H9 (cell line): Measurements from ENCODE around the gene PLAAT3. TPM values are rescaled to one million over a fixed set of nuclear protein-coding genes. Genes with fewer than 3 reads are reported as not detected.

Experiments
- DNase-seq: peaks from one replicate; pipeline ENCODE4 v3.0.0-alpha.2; 2017
- H2AFZ ChIP-seq: one replicate; pipeline ENCODE4 v1.6.1; 2013; ENCODE audit warnings: mild to moderate bottlenecking, low read length, control low read depth, moderate library complexity
- H2AK5ac ChIP-seq: 2 replicates; pipeline ENCODE4 v1.6.1; 2013; ENCODE audit warnings: low read length, control low read depth, mixed read lengths; ENCODE audit not compliant: insufficient read length
- H2BK120ac ChIP-seq: one replicate; pipeline ENCODE4 v1.6.1; 2013; ENCODE audit warnings: low read depth, mild to moderate bottlenecking, low read length, control low read depth, inconsistent platforms; ENCODE audit not compliant: poor library complexity, severe bottlenecking
- H2BK12ac ChIP-seq: 2 replicates; pipeline ENCODE4 v1.6.1; 2013; ENCODE audit warnings: low read length, control low read depth, mixed read lengths, low read depth; ENCODE audit not compliant: insufficient read length
- H2BK15ac ChIP-seq: 2 replicates; pipeline ENCODE4 v1.6.1; 2013; ENCODE audit warnings: low read depth, low read length, control low read depth
- H2BK20ac ChIP-seq: one replicate; pipeline ENCODE4 v1.6.1; 2013; ENCODE audit warnings: low read depth, mild to moderate bottlenecking, low read length, control low read depth, inconsistent platforms; ENCODE audit not compliant: poor library complexity, severe bottlenecking
- H2BK5ac ChIP-seq: 2 replicates; pipeline ENCODE4 v1.6.1; 2013; ENCODE audit warnings: low read length, control low read depth, mixed read lengths; ENCODE audit not compliant: insufficient read length
- H3K14ac ChIP-seq: 2 replicates; pipeline ENCODE4 v1.6.1; 2013; ENCODE audit warnings: low read length, control low read depth; ENCODE audit not compliant: insufficient read depth
- H3K18ac ChIP-seq: 2 replicates; pipeline ENCODE4 v1.6.1; 2013; ENCODE audit warnings: low read depth, mild to moderate bottlenecking, mixed read lengths, low read length, control low read depth; ENCODE audit not compliant: insufficient read length
- H3K23ac ChIP-seq: 2 replicates; pipeline ENCODE4 v1.6.1; 2013; ENCODE audit warnings: low read length, control low read depth, mixed read lengths, low read depth; ENCODE audit not compliant: insufficient read length
- H3K23me2 ChIP-seq: 2 replicates; pipeline ENCODE4 v1.6.1; 2013; ENCODE audit warnings: low read depth, mild to moderate bottlenecking, mixed read lengths, low read length, control low read depth; ENCODE audit not compliant: insufficient read length, poor library complexity, severe bottlenecking
- H3K27ac ChIP-seq: 2 replicates; pipeline ENCODE4 v1.5.1; 2013; ENCODE audit warnings: low read length, control low read depth, mixed read lengths, low read depth; ENCODE audit not compliant: insufficient read length
- H3K27me3 ChIP-seq: 2 replicates; pipeline ENCODE4 v1.6.1; 2013; ENCODE audit warnings: low read length, control low read depth, inconsistent platforms; ENCODE audit not compliant: insufficient read depth
- H3K4ac ChIP-seq: 2 replicates; pipeline ENCODE4 v1.6.1; 2013; ENCODE audit warnings: low read depth, mild to moderate bottlenecking, control low read depth, inconsistent platforms, low read length, moderate library complexity
- H3K4me1 ChIP-seq: 2 replicates; pipeline ENCODE4 v1.6.1; 2013; ENCODE audit warnings: low read length, control low read depth, inconsistent platforms; ENCODE audit not compliant: insufficient read depth
- H3K4me2 ChIP-seq: 2 replicates; pipeline ENCODE4 v1.6.1; 2013; ENCODE audit warnings: low read length, control low read depth, mixed read lengths; ENCODE audit not compliant: insufficient read length, insufficient read depth
- H3K56ac ChIP-seq: 2 replicates; pipeline ENCODE4 v1.6.1; 2013; ENCODE audit warnings: low read depth, mild to moderate bottlenecking, mixed read lengths, low read length, control low read depth; ENCODE audit not compliant: insufficient read length
- H3K79me1 ChIP-seq: 2 replicates; pipeline ENCODE4 v1.6.1; 2013; ENCODE audit warnings: low read depth, mild to moderate bottlenecking, moderate library complexity, low read length, control low read depth, inconsistent platforms; ENCODE audit not compliant: insufficient read depth, poor library complexity, severe bottlenecking
- H3K79me2 ChIP-seq: 2 replicates; pipeline ENCODE4 v1.6.1; 2013; ENCODE audit warnings: low read length, control low read depth, inconsistent platforms; ENCODE audit not compliant: insufficient read depth
- H3K9ac ChIP-seq: 2 replicates; pipeline ENCODE4 v1.6.1; 2013; ENCODE audit warnings: low read length, control low read depth, mixed read lengths; ENCODE audit not compliant: insufficient read length; ENCODE audit errors: extremely low read depth
- H3K9me3 ChIP-seq: one replicate; pipeline ENCODE4 v1.6.1; 2013; ENCODE audit warnings: low read depth, low read length, inconsistent platforms; ENCODE audit not compliant: control insufficient read depth
- H3T11ph ChIP-seq: one replicate; pipeline ENCODE4 v1.6.1; 2013; ENCODE audit warnings: mild to moderate bottlenecking, low read length, control low read depth, inconsistent platforms
- H4K20me1 ChIP-seq: one replicate; pipeline ENCODE4 v1.6.1; 2013; ENCODE audit not compliant: control insufficient read depth, insufficient read length, insufficient read depth
- H4K5ac ChIP-seq: 2 replicates; pipeline ENCODE4 v1.6.1; 2013; ENCODE audit warnings: low read depth, mild to moderate bottlenecking, mixed read lengths, low read length, control low read depth; ENCODE audit not compliant: insufficient read length
- H4K8ac ChIP-seq: replicated peaks from 2 replicates; pipeline ENCODE4 v1.6.1; 2013; ENCODE audit warnings: low read length, control low read depth, mixed read lengths, low read depth; ENCODE audit not compliant: insufficient read length
- H4K91ac ChIP-seq: 2 replicates; pipeline ENCODE4 v1.6.1; 2013; ENCODE audit warnings: low read depth, mild to moderate bottlenecking, moderate library complexity, mixed read lengths, low read length, control low read depth; ENCODE audit not compliant: insufficient read length
- H3K27ac Mint-ChIP-seq, 3 experiments: 2 replicates in 2 of 3; 3 replicates in 1 of 3; pipeline ENCODE4 v1.8.0; 2020 to 2021; ENCODE audit warnings: mixed read lengths in 3 of 3, mild to moderate bottlenecking in 1 of 3, moderate library complexity in 1 of 3
- H3K27me3 Mint-ChIP-seq: 2 replicates; pipeline ENCODE4 v1.8.0; 2021; ENCODE audit warnings: low read depth, mild to moderate bottlenecking, moderate library complexity, mixed read lengths
- H3K36me3 Mint-ChIP-seq, 3 experiments: 2 replicates in 2 of 3; 3 replicates in 1 of 3; pipeline ENCODE4 v1.8.0; 2020 to 2021; ENCODE audit warnings: low read depth in 3 of 3, mixed read lengths in 3 of 3; ENCODE audit not compliant: insufficient read depth in 1 of 3
- H3K4me1 Mint-ChIP-seq, 2 experiments: 2 replicates each; pipeline ENCODE4 v1.8.0; 2020; ENCODE audit warnings: mixed read lengths in 2 of 2
- H3K4me3 Mint-ChIP-seq, 2 experiments: 2 replicates in 1 of 2; 3 replicates in 1 of 2; pipeline ENCODE4 v1.8.0; 2020 to 2021; ENCODE audit warnings: mild to moderate bottlenecking in 2 of 2, mixed read lengths in 2 of 2, moderate library complexity in 1 of 2
- H3K9me3 Mint-ChIP-seq, 2 experiments: 2 replicates in 1 of 2; 3 replicates in 1 of 2; pipeline ENCODE4 v1.8.0; 2020; ENCODE audit warnings: mild to moderate bottlenecking in 2 of 2, mixed read lengths in 2 of 2, moderate library complexity in 1 of 2
- WGBS: extraction: QIAGEN DNeasy Blood & Tissue Kit; methylation state at CpG from one replicate; pipeline ENCODE4 v1.1.7; 2013; ENCODE audit warnings: missing lambda C conversion rate, low lambda C conversion rate, mixed read lengths; ENCODE audit not compliant: insufficient read length; ENCODE audit errors: extremely low coverage; 5-methylcytosine and 5-hydroxymethylcytosine counted together
- total RNA-seq: library from RNA; stranded (reverse); gene quantifications from 2 replicates; pipeline ENCODE4 v1.2.1, GENCODE V29; 2021
- TF ChIP-seq, protein P1 (sequence below): fragments of 200-600 bp; sonication (generic); conservative IDR thresholded peaks from 3 replicates; pipeline ENCODE4 v1.8.0; 2021; ENCODE audit warnings: antibody characterized with exemption, mild to moderate bottlenecking

Gene PLAAT3
- total RNA-seq, 1 experiment from 2014 or later: 188 TPM

DNA sequence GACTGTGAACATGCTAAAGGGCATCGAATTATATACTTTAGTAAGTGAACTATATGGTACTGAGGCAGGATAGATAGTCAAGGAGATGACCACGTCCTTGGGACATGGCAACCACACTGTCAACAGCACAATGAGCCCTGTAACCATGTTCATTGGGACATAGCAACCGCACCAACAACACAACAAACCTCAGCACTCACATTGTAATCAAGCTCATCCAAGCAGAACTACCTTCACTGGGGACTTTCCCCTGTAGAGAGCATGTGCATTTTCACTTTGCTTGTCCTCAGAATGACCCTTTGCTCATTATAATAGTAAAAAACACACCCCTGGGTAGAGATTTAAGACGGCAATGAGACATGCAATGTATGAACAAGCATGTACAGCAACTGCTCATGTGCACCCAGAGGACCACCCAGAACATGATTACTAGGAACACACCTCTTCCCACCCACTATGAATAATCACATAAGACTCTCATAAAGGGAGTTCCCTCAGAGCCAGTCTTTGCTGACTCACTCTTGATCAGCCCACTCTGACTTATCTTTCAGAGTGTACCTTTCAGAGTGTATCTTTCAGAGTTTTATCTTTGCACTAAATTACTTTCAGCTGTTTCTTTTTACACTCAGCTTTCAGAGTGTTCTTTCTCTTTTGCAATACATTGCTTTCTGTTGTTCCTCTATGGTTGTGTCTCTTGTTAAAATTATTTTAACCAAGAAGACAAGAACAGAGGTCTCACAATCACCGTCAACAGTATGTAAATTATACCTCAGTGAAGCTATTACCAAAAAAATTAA lies 47.0 kb downstream of the PLAAT3 start:
- Histone ChIP-seq H3K9ac (no peak overlapping the region), H3K4me2 (no peak overlapping the region), H3K23ac (no peak overlapping the region), H2AFZ (no peak overlapping the region), H3K18ac (peak overlapping the region; percentile 30), H3T11ph (no peak overlapping the region), H2BK5ac (no peak overlapping the region), H3K14ac (no peak overlapping the region), H2BK12ac (no peak overlapping the region), H3K27ac (no peak overlapping the region), H3K9me3 (no peaks in the 10 kb centered on the region), H2BK15ac (no peak overlapping the region), H3K4me1 (peaks cover 3% of the 10 kb centered on the region; the same call in 1 of the 2 replicates), H2BK120ac (no peak overlapping the region), H4K20me1 (no peaks in the 10 kb centered on the region), H4K8ac (no peak overlapping the region), H2AK5ac (no peak overlapping the region), H3K23me2 (no peaks in the 10 kb centered on the region), H2BK20ac (no peak overlapping the region), H3K27me3 (no peaks in the 10 kb centered on the region), H4K5ac (no peak overlapping the region), H3K79me2 (no peaks in the 10 kb centered on the region), H4K91ac (no peak overlapping the region), H3K4ac (no peak overlapping the region), H3K56ac (no peak overlapping the region), H3K79me1 (no peaks in the 10 kb centered on the region)
- H3K4me1 Mint-ChIP-seq: peaks cover 17 to 39% of the 10 kb centered on the region in 2 experiments
- peak overlapping the region in 2 of 3 experiments; percentile 54 to 73; a peak in 4 of 7 replicates for H3K27ac Mint-ChIP-seq
- H3K4me3 Mint-ChIP-seq: no peak overlapping the region
- peaks cover 3% of the 10 kb centered on the region for H3K27me3 Mint-ChIP-seq
- peaks cover 0 to 1% of the 10 kb centered on the region in 2 experiments; a peak in 1 of 5 replicates for H3K9me3 Mint-ChIP-seq
- H3K36me3 Mint-ChIP-seq: peaks cover 0 to 2% (median 0%) of the 10 kb centered on the region in 3 experiments; a peak in 2 of 7 replicates
- DNase-seq: peak; percentile 42
- TF ChIP-seq, protein P1, sequence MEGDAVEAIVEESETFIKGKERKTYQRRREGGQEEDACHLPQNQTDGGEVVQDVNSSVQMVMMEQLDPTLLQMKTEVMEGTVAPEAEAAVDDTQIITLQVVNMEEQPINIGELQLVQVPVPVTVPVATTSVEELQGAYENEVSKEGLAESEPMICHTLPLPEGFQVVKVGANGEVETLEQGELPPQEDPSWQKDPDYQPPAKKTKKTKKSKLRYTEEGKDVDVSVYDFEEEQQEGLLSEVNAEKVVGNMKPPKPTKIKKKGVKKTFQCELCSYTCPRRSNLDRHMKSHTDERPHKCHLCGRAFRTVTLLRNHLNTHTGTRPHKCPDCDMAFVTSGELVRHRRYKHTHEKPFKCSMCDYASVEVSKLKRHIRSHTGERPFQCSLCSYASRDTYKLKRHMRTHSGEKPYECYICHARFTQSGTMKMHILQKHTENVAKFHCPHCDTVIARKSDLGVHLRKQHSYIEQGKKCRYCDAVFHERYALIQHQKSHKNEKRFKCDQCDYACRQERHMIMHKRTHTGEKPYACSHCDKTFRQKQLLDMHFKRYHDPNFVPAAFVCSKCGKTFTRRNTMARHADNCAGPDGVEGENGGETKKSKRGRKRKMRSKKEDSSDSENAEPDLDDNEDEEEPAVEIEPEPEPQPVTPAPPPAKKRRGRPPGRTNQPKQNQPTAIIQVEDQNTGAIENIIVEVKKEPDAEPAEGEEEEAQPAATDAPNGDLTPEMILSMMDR: no peak
- WGBS: no CpG with 5 or more reads among the region's 5 CpGs
